ENCODE data around the gene KDELR1. TPM values are rescaled to one million over a fixed set of nuclear protein-coding genes. Genes with fewer than 3 reads are reported as not detected.

The KDELR1 gene
- total RNA-seq: 10 to 100 TPM; 58.6 to 63.8 (median 61.3) TPM

GRCh38 chr19:48391100-48392005 is at the start of gene KDELR1:
TSS of gene KDELR1 (minus strand) at chr19:48391551. CDS start at chr19:48391358, 193 bp downstream.
- Mint-ChIP-seq H3K36me3 (ENCODE audit: insufficient read depth) (peaks cover 7% of the 10 kb centered on the region), H3K9me3 (no peaks in the 10 kb centered on the region), H3K4me1 (ENCODE audit: low read depth) (peaks cover 30% of the 10 kb centered on the region), H3K27me3 (ENCODE audit: low read depth) (peaks cover 24% of the 10 kb centered on the region), H3K4me3 (peak within 1 kb of the TSS; percentile 89)
- peak; percentile 85 to 86 for ATAC-seq
- DNase-seq: peak; percentile 71

GRCh38 chr19:48436586-48436985 is 45.2 kb upstream of the KDELR1 start:
- no peak overlapping the region for H3K4me3 Mint-ChIP-seq
- ATAC-seq (no peak), DNase-seq (no peak)
- H3K36me3 Mint-ChIP-seq (ENCODE audit: insufficient read depth): no peaks in the 10 kb centered on the region
- H3K9me3 Mint-ChIP-seq: no peaks in the 10 kb centered on the region
- peaks cover 24% of the 10 kb centered on the region for H3K27me3 Mint-ChIP-seq (ENCODE audit: low read depth)
- no peaks in the 10 kb centered on the region for H3K4me1 Mint-ChIP-seq (ENCODE audit: low read depth)

GRCh38 chr19:48433337-48433736 is 42.0 kb upstream of the KDELR1 start:
- ATAC-seq (no peak), DNase-seq (no peak)
- no peak overlapping the region for H3K4me3 Mint-ChIP-seq
- no peaks in the 10 kb centered on the region for H3K4me1 Mint-ChIP-seq (ENCODE audit: low read depth)
- no peaks in the 10 kb centered on the region for H3K36me3 Mint-ChIP-seq (ENCODE audit: insufficient read depth)
- peaks cover 21% of the 10 kb centered on the region for H3K27me3 Mint-ChIP-seq (ENCODE audit: low read depth)
- H3K9me3 Mint-ChIP-seq: no peaks in the 10 kb centered on the region

- peaks cover 5% of the 10 kb centered on the region for H3K4me1 Mint-ChIP-seq (ENCODE audit: low read depth)
- ATAC-seq (no peak), DNase-seq (no peak)
- no peaks in the 10 kb centered on the region for H3K9me3 Mint-ChIP-seq
- H3K4me3 Mint-ChIP-seq: no peak overlapping the region
- H3K36me3 Mint-ChIP-seq (ENCODE audit: insufficient read depth): no peaks in the 10 kb centered on the region
- no peaks in the 10 kb centered on the region for H3K27me3 Mint-ChIP-seq (ENCODE audit: low read depth)
Observed at GRCh38 chr19:48428670-48429069, 37.3 kb upstream of the KDELR1 start.

- no peak for DNase-seq
Observed at GRCh38 chr19:48424694-48425219, 33.4 kb upstream of the KDELR1 start.

GRCh38 chr19:48421548-48421947 is 30.2 kb upstream of the KDELR1 start:
- DNase-seq: no peak

More at GRCh38 chr19:48424694-48425219, 33.4 kb upstream of the KDELR1 start:
- Mint-ChIP-seq H3K36me3 (ENCODE audit: insufficient read depth) (no peaks in the 10 kb centered on the region), H3K4me3 (peak overlapping the region; percentile 24), H3K27me3 (ENCODE audit: low read depth) (no peaks in the 10 kb centered on the region), H3K4me1 (ENCODE audit: low read depth) (peaks cover 5% of the 10 kb centered on the region), H3K9me3 (no peaks in the 10 kb centered on the region)
- ATAC-seq: no peak

GRCh38 chr19:48419158-48419920 is 28.0 kb upstream of the KDELR1 start:
- H3K36me3 Mint-ChIP-seq (ENCODE audit: insufficient read depth): no peaks in the 10 kb centered on the region
- peak; percentile 81 to 85 for ATAC-seq
- H3K9me3 Mint-ChIP-seq: no peaks in the 10 kb centered on the region
- peaks cover 11% of the 10 kb centered on the region for H3K27me3 Mint-ChIP-seq (ENCODE audit: low read depth)
- peak overlapping the region; percentile 59 for H3K4me3 Mint-ChIP-seq
- H3K4me1 Mint-ChIP-seq (ENCODE audit: low read depth): peaks cover 16% of the 10 kb centered on the region
- peak; percentile 60 for DNase-seq

More at GRCh38 chr19:48421548-48421947, 30.2 kb upstream of the KDELR1 start:
- Mint-ChIP-seq H3K9me3 (no peaks in the 10 kb centered on the region), H3K27me3 (ENCODE audit: low read depth) (peaks cover 4% of the 10 kb centered on the region), H3K4me1 (ENCODE audit: low read depth) (peaks cover 14% of the 10 kb centered on the region), H3K4me3 (no peak overlapping the region), H3K36me3 (ENCODE audit: insufficient read depth) (no peaks in the 10 kb centered on the region)
- no peak for ATAC-seq

GRCh38 chr19:48418317-48419064 is 27.1 kb upstream of the KDELR1 start:
- no peak for ATAC-seq
- no peak for DNase-seq
- peak overlapping the region; percentile 59 for H3K4me3 Mint-ChIP-seq
- H3K27me3 Mint-ChIP-seq (ENCODE audit: low read depth): peaks cover 11% of the 10 kb centered on the region
- peaks cover 16% of the 10 kb centered on the region for H3K4me1 Mint-ChIP-seq (ENCODE audit: low read depth)
- H3K36me3 Mint-ChIP-seq (ENCODE audit: insufficient read depth): no peaks in the 10 kb centered on the region
- H3K9me3 Mint-ChIP-seq: no peaks in the 10 kb centered on the region

GRCh38 chr19:48417421-48417820 is 26.1 kb upstream of the KDELR1 start:
- ATAC-seq (no peak), DNase-seq (no peak)
- H3K36me3 Mint-ChIP-seq (ENCODE audit: insufficient read depth): no peaks in the 10 kb centered on the region
- no peak overlapping the region for H3K4me3 Mint-ChIP-seq
- peaks cover 11% of the 10 kb centered on the region for H3K27me3 Mint-ChIP-seq (ENCODE audit: low read depth)
- peaks cover 16% of the 10 kb centered on the region for H3K4me1 Mint-ChIP-seq (ENCODE audit: low read depth)
- no peaks in the 10 kb centered on the region for H3K9me3 Mint-ChIP-seq

GRCh38 chr19:48415806-48416221 is 24.5 kb upstream of the KDELR1 start:
- Mint-ChIP-seq H3K36me3 (ENCODE audit: insufficient read depth) (no peaks in the 10 kb centered on the region), H3K4me3 (no peak overlapping the region), H3K9me3 (no peaks in the 10 kb centered on the region), H3K4me1 (ENCODE audit: low read depth) (peaks cover 16% of the 10 kb centered on the region), H3K27me3 (ENCODE audit: low read depth) (peaks cover 11% of the 10 kb centered on the region)
- no peak for ATAC-seq
- no peak for DNase-seq

GRCh38 chr19:48415395-48415794 is 24.0 kb upstream of the KDELR1 start:
- no peaks in the 10 kb centered on the region for H3K36me3 Mint-ChIP-seq (ENCODE audit: insufficient read depth)
- ATAC-seq (peak; percentile 68 to 69), DNase-seq (peak; percentile 58)
- peaks cover 16% of the 10 kb centered on the region for H3K4me1 Mint-ChIP-seq (ENCODE audit: low read depth)
- peaks cover 11% of the 10 kb centered on the region for H3K27me3 Mint-ChIP-seq (ENCODE audit: low read depth)
- H3K4me3 Mint-ChIP-seq: no peak overlapping the region
- H3K9me3 Mint-ChIP-seq: no peaks in the 10 kb centered on the region

- Mint-ChIP-seq H3K4me1 (ENCODE audit: low read depth) (peaks cover 14% of the 10 kb centered on the region), H3K9me3 (no peaks in the 10 kb centered on the region), H3K4me3 (no peak overlapping the region), H3K27me3 (ENCODE audit: low read depth) (peaks cover 11% of the 10 kb centered on the region), H3K36me3 (ENCODE audit: insufficient read depth) (no peaks in the 10 kb centered on the region)
- ATAC-seq: no peak
- no peak for DNase-seq
Observed at GRCh38 chr19:48413879-48414587, 22.7 kb upstream of the KDELR1 start.

GRCh38 chr19:48405850-48406249 is 14.5 kb upstream of the KDELR1 start:
- peaks cover 8% of the 10 kb centered on the region for H3K27me3 Mint-ChIP-seq (ENCODE audit: low read depth)
- H3K9me3 Mint-ChIP-seq: no peaks in the 10 kb centered on the region
- no peak for ATAC-seq
- H3K36me3 Mint-ChIP-seq (ENCODE audit: insufficient read depth): no peaks in the 10 kb centered on the region
- no peak for DNase-seq
- H3K4me1 Mint-ChIP-seq (ENCODE audit: low read depth): peaks cover 9% of the 10 kb centered on the region
- no peak overlapping the region for H3K4me3 Mint-ChIP-seq

Measured in activated T-cell treated with anti-CD3 and anti-CD28 coated beads, Interleukin-2, amount 50 U/mL, for 4 hours (primary cell).